Measurements from ENCODE around the gene OBSCN.

The OBSCN gene

GRCh38 chr1:228207851-228208821 is at the start of gene OBSCN:
TSS of gene OBSCN (plus strand) at chr1:228208044. CDS start at chr1:228211784, 3,740 bp downstream.
- DNase-seq = no peak

- no peak for DNase-seq
These were observed 49.5 kb upstream of the OBSCN start for GRCh38 chr1:228158151-228159007.

- DNase-seq = no peak
These were observed 48.7 kb upstream of the OBSCN start for GRCh38 chr1:228159008-228159665.

GRCh38 chr1:228160201-228160761 is 47.6 kb upstream of the OBSCN start:
- DNase-seq = no peak

- DNase-seq = no peak
These were observed 46.5 kb upstream of the OBSCN start for GRCh38 chr1:228161362-228161761.

GRCh38 chr1:228161866-228162265 is 46.0 kb upstream of the OBSCN start:
- no peak for DNase-seq

- DNase-seq = peak; percentile 27
These were observed 45.4 kb upstream of the OBSCN start for GRCh38 chr1:228162286-228163006.

- peak; percentile 22 for DNase-seq
These were observed 44.7 kb upstream of the OBSCN start for GRCh38 chr1:228163007-228163753.

- DNase-seq = no peak
These were observed 43.9 kb upstream of the OBSCN start for GRCh38 chr1:228163776-228164519.

- DNase-seq = no peak
These were observed 43.1 kb upstream of the OBSCN start for GRCh38 chr1:228164561-228165371.

GRCh38 chr1:228165372-228166169 is 42.3 kb upstream of the OBSCN start, which contains the start of gene IBA57:
TSS of gene IBA57 (plus strand) at chr1:228165804. CDS start at chr1:228165817, 13 bp downstream.
- peak; percentile 99 for DNase-seq

GRCh38 chr1:228166170-228166936 is 41.5 kb upstream of the OBSCN start:
- peak; percentile 49 for DNase-seq

GRCh38 chr1:228168563-228169270 is 39.1 kb upstream of the OBSCN start:
- no peak for DNase-seq

GRCh38 chr1:228169345-228169744 is 38.5 kb upstream of the OBSCN start:
- no peak for DNase-seq

GRCh38 chr1:228170666-228171065 is 37.2 kb upstream of the OBSCN start:
- DNase-seq = no peak

- DNase-seq = no peak
These were observed 36.5 kb upstream of the OBSCN start for GRCh38 chr1:228171221-228171891.

Data from fibroblast of skin of right quadriceps (primary cell).